ENCODE measurements around the gene ARMC10.

The ARMC10 gene

GRCh38 chr7:103058122-103058521, 16.8 kb upstream of the ARMC10 start:
- TF ChIP-seq SPI1 (IDR thresholded peaks at IDR 0.05; ENCODE audit: low read depth, low read length), result no peak
- TF ChIP-seq POLR2A (IDR thresholded peaks at IDR 0.05; ENCODE audit: low read depth, low read length), result no peak
- TF ChIP-seq POLR2AphosphoS5 (IDR thresholded peaks at IDR 0.05; ENCODE audit: low read depth, low read length), result no peak
- TF ChIP-seq TAF1 (IDR thresholded peaks at IDR 0.05; ENCODE audit: low read depth, low read length), result no peak
- no peak for TF ChIP-seq POU2F2 (IDR thresholded peaks at IDR 0.05; ENCODE audit: low read depth, low read length)
- no peak for TF ChIP-seq PAX5 (IDR thresholded peaks at IDR 0.05; ENCODE audit: insufficient read depth, low read length, severe bottlenecking)
- FAIRE-seq (no peak), DNase-seq (ENCODE audit: insufficient read length, low spot score) (no peak)

- TF ChIP-seq POU2F2 (IDR thresholded peaks at IDR 0.05; ENCODE audit: low read depth, low read length) (no peak), SPI1 (IDR thresholded peaks at IDR 0.05; ENCODE audit: low read depth, low read length) (no peak), POLR2A (IDR thresholded peaks at IDR 0.05; ENCODE audit: low read depth, low read length) (no peak), PAX5 (IDR thresholded peaks at IDR 0.05; ENCODE audit: insufficient read depth, low read length, severe bottlenecking) (no peak), TAF1 (IDR thresholded peaks at IDR 0.05; ENCODE audit: low read depth, low read length) (no peak), POLR2AphosphoS5 (IDR thresholded peaks at IDR 0.05; ENCODE audit: low read depth, low read length) (no peak)
- no peak for DNase-seq (ENCODE audit: insufficient read length, low spot score)
- FAIRE-seq, result no peak
These were observed 15.5 kb upstream of the ARMC10 start for GRCh38 chr7:103059471-103059870.

- DNase-seq (ENCODE audit: insufficient read length, low spot score) (no peak), FAIRE-seq (no peak)
- TF ChIP-seq TAF1 (IDR thresholded peaks at IDR 0.05; ENCODE audit: low read depth, low read length) (no peak), POLR2AphosphoS5 (IDR thresholded peaks at IDR 0.05; ENCODE audit: low read depth, low read length) (no peak), PAX5 (IDR thresholded peaks at IDR 0.05; ENCODE audit: insufficient read depth, low read length, severe bottlenecking) (no peak), POU2F2 (IDR thresholded peaks at IDR 0.05; ENCODE audit: low read depth, low read length) (no peak), POLR2A (IDR thresholded peaks at IDR 0.05; ENCODE audit: low read depth, low read length) (no peak), SPI1 (IDR thresholded peaks at IDR 0.05; ENCODE audit: low read depth, low read length) (no peak)
These were observed 11.0 kb upstream of the ARMC10 start for GRCh38 chr7:103063895-103064294.

DNA sequence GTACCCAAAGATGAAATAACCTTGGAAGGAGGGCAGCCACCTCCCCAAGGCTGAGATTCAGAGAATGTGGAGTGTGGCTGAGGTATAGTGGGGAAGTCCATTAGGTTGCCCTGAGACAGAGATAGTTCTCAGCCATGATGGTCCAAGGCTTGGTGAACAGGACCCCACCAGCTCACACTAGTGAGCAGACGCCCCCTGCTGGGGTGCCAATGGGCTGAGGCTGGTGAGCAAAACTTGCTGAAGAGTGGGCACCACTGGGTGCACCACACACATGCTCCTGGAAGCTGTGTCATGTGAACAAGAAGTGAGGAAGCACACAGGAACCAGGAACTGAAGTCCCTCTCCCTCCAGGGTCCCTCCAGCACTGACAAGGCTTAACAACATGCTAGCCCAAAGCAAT, 9.3 kb upstream of the ARMC10 start:
- TF ChIP-seq SPI1 (IDR thresholded peaks at IDR 0.05; ENCODE audit: low read depth, low read length) (no peak), POLR2A (IDR thresholded peaks at IDR 0.05; ENCODE audit: low read depth, low read length) (no peak), TAF1 (IDR thresholded peaks at IDR 0.05; ENCODE audit: low read depth, low read length) (no peak), POU2F2 (IDR thresholded peaks at IDR 0.05; ENCODE audit: low read depth, low read length) (no peak)
- DNase-seq (ENCODE audit: insufficient read length, low spot score), result no peak
- FAIRE-seq, result peak; percentile 9

- no peak for DNase-seq (ENCODE audit: insufficient read length, low spot score)
- no peak for TF ChIP-seq POLR2A (IDR thresholded peaks at IDR 0.05; ENCODE audit: low read depth, low read length)
These were observed 6.2 kb upstream of the ARMC10 start for GRCh38 chr7:103068414-103069403.

DNA sequence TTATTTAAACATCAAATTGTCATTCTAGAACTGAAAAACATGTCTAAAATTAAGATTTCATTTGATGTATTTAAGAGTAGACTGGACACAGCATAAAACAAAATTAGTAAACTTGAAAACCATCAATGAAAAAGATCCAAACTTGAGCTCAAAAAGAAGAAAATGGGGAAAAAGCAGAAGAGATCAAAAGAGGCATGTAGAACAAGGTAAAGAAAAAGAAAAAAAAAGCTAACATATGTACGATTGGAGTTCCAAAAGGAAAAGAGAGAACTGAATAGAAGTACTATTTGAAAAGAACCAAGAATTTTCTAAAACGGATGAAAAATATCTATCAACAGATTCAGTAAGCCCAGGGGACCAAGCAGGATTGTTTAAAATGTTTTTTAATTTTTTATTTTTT, 3.9 kb upstream of the ARMC10 start:
- FAIRE-seq (no peak), DNase-seq (ENCODE audit: insufficient read length, low spot score) (no peak)
- no peak for TF ChIP-seq POU2F2 (IDR thresholded peaks at IDR 0.05; ENCODE audit: low read depth, low read length)
- no peak for TF ChIP-seq SPI1 (IDR thresholded peaks at IDR 0.05; ENCODE audit: low read depth, low read length)
- no peak for TF ChIP-seq PAX5 (IDR thresholded peaks at IDR 0.05; ENCODE audit: insufficient read depth, low read length, severe bottlenecking)
- no peak for TF ChIP-seq POLR2AphosphoS5 (IDR thresholded peaks at IDR 0.05; ENCODE audit: low read depth, low read length)
- TF ChIP-seq POLR2A (IDR thresholded peaks at IDR 0.05; ENCODE audit: low read depth, low read length), result no peak

More at GRCh38 chr7:103068414-103069403, 6.2 kb upstream of the ARMC10 start:
- no peak for FAIRE-seq

- FAIRE-seq, result no peak
- no peak for TF ChIP-seq POU2F2 (IDR thresholded peaks at IDR 0.05; ENCODE audit: low read depth, low read length)
- DNase-seq (ENCODE audit: insufficient read length, low spot score), result no peak
These were observed 886 bp upstream of the ARMC10 start for GRCh38 chr7:103073989-103074518.

GRCh38 chr7:103075337-103075918, 488 bp downstream of the ARMC10 start:
- peak; percentile 49 for DNase-seq (ENCODE audit: insufficient read length, low spot score)
- FAIRE-seq, result peak; percentile 33
- peak; percentile 9; the same call in 1 of the 2 replicates for TF ChIP-seq POLR2AphosphoS5 (IDR thresholded peaks at IDR 0.05; ENCODE audit: low read depth, low read length)
- no peak for TF ChIP-seq SPI1 (IDR thresholded peaks at IDR 0.05; ENCODE audit: low read depth, low read length)
- TF ChIP-seq POLR2A (IDR thresholded peaks at IDR 0.05; ENCODE audit: low read depth, low read length), result peak; percentile 13; the same call in 1 of the 2 replicates
- no peak for TF ChIP-seq TAF1 (IDR thresholded peaks at IDR 0.05; ENCODE audit: low read depth, low read length)
- TF ChIP-seq POU2F2 (IDR thresholded peaks at IDR 0.05; ENCODE audit: low read depth, low read length), result no peak

DNA sequence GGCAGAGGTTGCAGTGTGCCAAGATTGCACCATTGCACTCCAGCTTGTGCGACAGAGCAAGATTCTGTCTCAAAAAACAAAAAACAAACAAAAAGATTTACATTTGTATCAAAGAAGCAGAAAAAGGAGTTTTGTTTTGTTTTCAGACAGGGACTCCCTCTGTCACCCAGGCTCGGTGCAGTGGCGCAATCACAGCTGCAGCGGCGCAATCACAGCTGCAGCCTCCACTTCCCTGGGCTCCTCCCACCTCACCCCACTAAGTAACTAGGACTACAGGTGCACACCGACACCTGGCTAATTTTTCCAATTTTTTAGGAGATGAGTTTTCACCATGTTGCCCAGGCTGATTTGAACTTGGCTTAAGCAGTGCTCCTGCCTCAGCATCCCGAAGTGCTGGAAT, 1.8 kb downstream of the ARMC10 start:
- FAIRE-seq, result no peak

More for the DNA sequence above, 1.8 kb downstream of the ARMC10 start:
- TF ChIP-seq PAX5 (IDR thresholded peaks at IDR 0.05; ENCODE audit: insufficient read depth, low read length, severe bottlenecking) (no peak), SPI1 (IDR thresholded peaks at IDR 0.05; ENCODE audit: low read depth, low read length) (no peak), POLR2AphosphoS5 (IDR thresholded peaks at IDR 0.05; ENCODE audit: low read depth, low read length) (no peak), POU2F2 (IDR thresholded peaks at IDR 0.05; ENCODE audit: low read depth, low read length) (no peak), TAF1 (IDR thresholded peaks at IDR 0.05; ENCODE audit: low read depth, low read length) (no peak), POLR2A (IDR thresholded peaks at IDR 0.05; ENCODE audit: low read depth, low read length) (no peak)
- no peak for DNase-seq (ENCODE audit: insufficient read length, low spot score)
